Panc1 (cell line): Measurements from ENCODE around the gene IQCC. TPM values are rescaled to one million over a fixed set of nuclear protein-coding genes. Genes with fewer than 3 reads are reported as not detected.

Source experiments
- ATAC-seq: fragments of 200-7000 bp; cut with Tn5 transposase; 2 replicates; pipeline ENCODE4 v1.9.1; 2020; ENCODE audit warnings: mild to moderate bottlenecking, moderate library complexity
- BruUV-seq: library from RNA; stranded (reverse); fragments of 400-500 nt; replicated peaks from 2 replicates; lab custom pipeline; 2021; lab: Mats Ljungman, UMichigan
- CTCF ChIA-PET: fragments of 300-600 bp; sonication (Branson Sonifier 250); formaldehyde crosslinking; loops from one replicate; lab custom pipeline; 2022; ENCODE audit warnings: antibody characterized with exemption; lab: Charles Lee
- POLR2A ChIA-PET: fragments of 300-600 bp; sonication (Branson Sonifier 250); formaldehyde crosslinking; loops from one replicate; lab custom pipeline; 2022; ENCODE audit warnings: antibody characterized with exemption; lab: Charles Lee
- DNase-seq: peaks from one replicate; pipeline ENCODE4 v3.0.0-alpha.2; 2010; ENCODE audit warnings: low read depth, low spot score
- H3K27ac ChIP-seq: 2 replicates; pipeline ENCODE4 v1.5.1; 2011; ENCODE audit warnings: mild to moderate bottlenecking, low read length, inconsistent platforms
- H3K27me3 ChIP-seq: fragments of 200-500 bp; sonication (Bioruptor generic); 2 replicates; pipeline ENCODE4 v1.6.0; 2014; ENCODE audit warnings: low read length, inconsistent platforms; ENCODE audit not compliant: control insufficient read depth, insufficient read depth
- H3K36me3 ChIP-seq: fragments of 200-500 bp; sonication (Bioruptor generic); 2 replicates; pipeline ENCODE4 v1.5.1; 2014; ENCODE audit warnings: inconsistent platforms, mild to moderate bottlenecking, low read length, moderate library complexity; ENCODE audit not compliant: control insufficient read depth, insufficient read depth
- H3K4me1 ChIP-seq: 2 replicates; pipeline ENCODE4 v1.5.1; 2011; ENCODE audit warnings: inconsistent platforms, mild to moderate bottlenecking, low read length, moderate library complexity; ENCODE audit not compliant: control insufficient read depth, insufficient read depth
- H3K4me3 ChIP-seq, 2 experiments: 2 replicates each; pipeline ENCODE4 v1.5.1; 2011 to 2012; ENCODE audit warnings: low read depth in 2 of 2, low read length in 2 of 2, mild to moderate bottlenecking in 2 of 2, inconsistent platforms in 1 of 2, moderate library complexity in 1 of 2
- H3K9me3 ChIP-seq: fragments of 200-500 bp; sonication (Bioruptor generic); 2 replicates; pipeline ENCODE4 v1.5.1; 2014; ENCODE audit warnings: low read depth, mild to moderate bottlenecking, inconsistent platforms, low read length, moderate library complexity; ENCODE audit not compliant: control insufficient read depth, insufficient read depth
- POLR2AphosphoS5 ChIP-seq: IDR thresholded peaks from 2 replicates; pipeline ENCODE4 v1.6.1; 2012; ENCODE audit warnings: mild to moderate bottlenecking, low read depth, low read length, moderate library complexity
- SIN3A ChIP-seq: IDR thresholded peaks from 2 replicates; pipeline ENCODE4 v1.6.1; 2012; ENCODE audit warnings: low read depth, mild to moderate bottlenecking, low read length, moderate library complexity, borderline replicate concordance; ENCODE audit not compliant: insufficient read depth
- TCF7L2 ChIP-seq: IDR thresholded peaks from 2 replicates; pipeline ENCODE4 v1.6.1; 2011; ENCODE audit warnings: mild to moderate bottlenecking, low read depth, low read length, inconsistent platforms
- in situ Hi-C: cut with HindIII; loops from 2 replicates; pipeline ENCODE4 v1.10.0; 2016; ENCODE audit warnings: low sequenced_read_pairs, low pct_unique_long_range_greater_than_20kb
- intact Hi-C: fragments of 100-400 bp; cut with micrococcal nuclease; formaldehyde crosslinking; loops from one replicate; pipeline ENCODE4 v1.10.0; 2022; ENCODE audit not compliant: unreplicated experiment
- total RNA-seq: library from RNA; stranded (reverse); gene quantifications from one replicate; pipeline ENCODE4 v1.2.1, GENCODE V29; 2021; ENCODE audit not compliant: unreplicated experiment
- TF ChIP-seq, protein P1 (sequence below): fragments of 450-650 bp; IDR thresholded peaks from 2 replicates; pipeline ENCODE4 v1.5.1; 2017; ENCODE audit warnings: mild to moderate bottlenecking
- TF ChIP-seq, protein P2 (sequence below), 2 experiments: IDR thresholded peaks; 2 replicates each; pipeline ENCODE4 v1.6.1; 2011 to 2012; ENCODE audit warnings: low read depth in 2 of 2, control low read depth in 1 of 2, low read length in 1 of 2, mild to moderate bottlenecking in 1 of 2, moderate library complexity in 1 of 2; ENCODE audit not compliant: insufficient read depth in 1 of 2

IQCC gene
- total RNA-seq, 1 experiment from 2014 or later: 4.4 TPM

DNA sequence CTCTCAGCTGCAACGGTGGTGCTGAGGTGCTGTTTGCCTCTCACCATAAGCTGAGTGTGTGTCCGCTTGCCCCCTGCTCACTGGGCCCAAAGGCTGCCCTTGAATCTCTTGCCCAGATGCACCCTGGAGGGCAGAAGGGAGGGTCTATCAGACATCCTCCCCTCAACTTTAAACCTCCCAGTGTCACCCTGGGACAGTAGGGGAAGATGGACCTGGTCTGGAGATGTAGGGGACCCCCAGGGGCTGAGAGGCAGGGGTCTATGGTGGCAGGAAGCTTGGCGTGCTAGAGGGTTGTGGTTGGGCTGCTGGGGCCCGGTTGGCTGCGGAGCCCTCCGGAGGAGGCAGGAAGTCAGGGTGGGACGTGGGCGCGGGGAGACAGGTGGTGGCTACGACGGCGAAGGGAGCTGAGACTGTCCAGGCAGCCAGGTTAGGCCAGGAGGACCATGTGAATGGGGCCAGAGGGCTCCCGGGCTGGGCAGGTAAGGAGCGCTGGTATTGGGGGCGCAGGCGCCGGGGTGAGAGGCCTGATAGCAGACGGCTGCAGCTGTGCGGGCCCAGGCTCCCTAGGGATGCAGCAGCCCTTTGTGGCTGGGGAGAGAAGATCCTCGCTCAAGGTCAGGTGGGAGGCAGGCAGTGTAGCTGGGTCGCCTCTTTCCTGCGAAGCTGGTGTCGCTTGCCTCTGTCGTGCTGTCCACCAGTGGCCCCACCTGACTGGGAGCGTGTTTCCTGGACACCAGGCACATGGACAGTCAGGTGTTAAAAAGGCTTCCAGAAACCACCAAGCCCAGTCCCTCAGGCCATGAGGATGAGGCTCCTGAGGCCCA lies 45.6 kb downstream of the IQCC start, which contains the start of gene LCK:
LCK (plus strand) TSS at position 373 of the 824 bp plus-strand sequence. CDS start 23,065 bp downstream, outside the sequence.
- ATAC-seq (no peak), DNase-seq (no peak)
- ChIA-PET CTCF (interaction anchor here (0.6 kb wide), 1 partner anchor 129 kb away, joined by 9 read pairs; no protein-coding TSS in a partner anchor), POLR2A (no interaction called here)
- Histone ChIP-seq H3K4me1 (peaks cover 5% of the 10 kb centered on the region), H3K36me3 (no peaks in the 10 kb centered on the region), H3K4me3 (no peak within 1 kb of the TSS), H3K27ac (no peak within 1 kb of the TSS), H3K27me3 (no peaks in the 10 kb centered on the region), H3K9me3 (no peaks in the 10 kb centered on the region)
- TF ChIP-seq, protein P1, sequence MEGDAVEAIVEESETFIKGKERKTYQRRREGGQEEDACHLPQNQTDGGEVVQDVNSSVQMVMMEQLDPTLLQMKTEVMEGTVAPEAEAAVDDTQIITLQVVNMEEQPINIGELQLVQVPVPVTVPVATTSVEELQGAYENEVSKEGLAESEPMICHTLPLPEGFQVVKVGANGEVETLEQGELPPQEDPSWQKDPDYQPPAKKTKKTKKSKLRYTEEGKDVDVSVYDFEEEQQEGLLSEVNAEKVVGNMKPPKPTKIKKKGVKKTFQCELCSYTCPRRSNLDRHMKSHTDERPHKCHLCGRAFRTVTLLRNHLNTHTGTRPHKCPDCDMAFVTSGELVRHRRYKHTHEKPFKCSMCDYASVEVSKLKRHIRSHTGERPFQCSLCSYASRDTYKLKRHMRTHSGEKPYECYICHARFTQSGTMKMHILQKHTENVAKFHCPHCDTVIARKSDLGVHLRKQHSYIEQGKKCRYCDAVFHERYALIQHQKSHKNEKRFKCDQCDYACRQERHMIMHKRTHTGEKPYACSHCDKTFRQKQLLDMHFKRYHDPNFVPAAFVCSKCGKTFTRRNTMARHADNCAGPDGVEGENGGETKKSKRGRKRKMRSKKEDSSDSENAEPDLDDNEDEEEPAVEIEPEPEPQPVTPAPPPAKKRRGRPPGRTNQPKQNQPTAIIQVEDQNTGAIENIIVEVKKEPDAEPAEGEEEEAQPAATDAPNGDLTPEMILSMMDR: no peak
- TF ChIP-seq, protein P2, sequence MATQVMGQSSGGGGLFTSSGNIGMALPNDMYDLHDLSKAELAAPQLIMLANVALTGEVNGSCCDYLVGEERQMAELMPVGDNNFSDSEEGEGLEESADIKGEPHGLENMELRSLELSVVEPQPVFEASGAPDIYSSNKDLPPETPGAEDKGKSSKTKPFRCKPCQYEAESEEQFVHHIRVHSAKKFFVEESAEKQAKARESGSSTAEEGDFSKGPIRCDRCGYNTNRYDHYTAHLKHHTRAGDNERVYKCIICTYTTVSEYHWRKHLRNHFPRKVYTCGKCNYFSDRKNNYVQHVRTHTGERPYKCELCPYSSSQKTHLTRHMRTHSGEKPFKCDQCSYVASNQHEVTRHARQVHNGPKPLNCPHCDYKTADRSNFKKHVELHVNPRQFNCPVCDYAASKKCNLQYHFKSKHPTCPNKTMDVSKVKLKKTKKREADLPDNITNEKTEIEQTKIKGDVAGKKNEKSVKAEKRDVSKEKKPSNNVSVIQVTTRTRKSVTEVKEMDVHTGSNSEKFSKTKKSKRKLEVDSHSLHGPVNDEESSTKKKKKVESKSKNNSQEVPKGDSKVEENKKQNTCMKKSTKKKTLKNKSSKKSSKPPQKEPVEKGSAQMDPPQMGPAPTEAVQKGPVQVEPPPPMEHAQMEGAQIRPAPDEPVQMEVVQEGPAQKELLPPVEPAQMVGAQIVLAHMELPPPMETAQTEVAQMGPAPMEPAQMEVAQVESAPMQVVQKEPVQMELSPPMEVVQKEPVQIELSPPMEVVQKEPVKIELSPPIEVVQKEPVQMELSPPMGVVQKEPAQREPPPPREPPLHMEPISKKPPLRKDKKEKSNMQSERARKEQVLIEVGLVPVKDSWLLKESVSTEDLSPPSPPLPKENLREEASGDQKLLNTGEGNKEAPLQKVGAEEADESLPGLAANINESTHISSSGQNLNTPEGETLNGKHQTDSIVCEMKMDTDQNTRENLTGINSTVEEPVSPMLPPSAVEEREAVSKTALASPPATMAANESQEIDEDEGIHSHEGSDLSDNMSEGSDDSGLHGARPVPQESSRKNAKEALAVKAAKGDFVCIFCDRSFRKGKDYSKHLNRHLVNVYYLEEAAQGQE (IDR thresholded peaks at IDR 0.05; ENCODE audit: insufficient read depth in 1 of 2, low read depth in 2 of 2, low read length in 1 of 2): no peak
- no peak for TF ChIP-seq SIN3A
- TF ChIP-seq TCF7L2: no peak
- TF ChIP-seq POLR2AphosphoS5: no peak
- intact Hi-C loops: no loop called here
- no TSS peak for BruUV-seq
- in situ Hi-C loops: no loop called here

DNA sequence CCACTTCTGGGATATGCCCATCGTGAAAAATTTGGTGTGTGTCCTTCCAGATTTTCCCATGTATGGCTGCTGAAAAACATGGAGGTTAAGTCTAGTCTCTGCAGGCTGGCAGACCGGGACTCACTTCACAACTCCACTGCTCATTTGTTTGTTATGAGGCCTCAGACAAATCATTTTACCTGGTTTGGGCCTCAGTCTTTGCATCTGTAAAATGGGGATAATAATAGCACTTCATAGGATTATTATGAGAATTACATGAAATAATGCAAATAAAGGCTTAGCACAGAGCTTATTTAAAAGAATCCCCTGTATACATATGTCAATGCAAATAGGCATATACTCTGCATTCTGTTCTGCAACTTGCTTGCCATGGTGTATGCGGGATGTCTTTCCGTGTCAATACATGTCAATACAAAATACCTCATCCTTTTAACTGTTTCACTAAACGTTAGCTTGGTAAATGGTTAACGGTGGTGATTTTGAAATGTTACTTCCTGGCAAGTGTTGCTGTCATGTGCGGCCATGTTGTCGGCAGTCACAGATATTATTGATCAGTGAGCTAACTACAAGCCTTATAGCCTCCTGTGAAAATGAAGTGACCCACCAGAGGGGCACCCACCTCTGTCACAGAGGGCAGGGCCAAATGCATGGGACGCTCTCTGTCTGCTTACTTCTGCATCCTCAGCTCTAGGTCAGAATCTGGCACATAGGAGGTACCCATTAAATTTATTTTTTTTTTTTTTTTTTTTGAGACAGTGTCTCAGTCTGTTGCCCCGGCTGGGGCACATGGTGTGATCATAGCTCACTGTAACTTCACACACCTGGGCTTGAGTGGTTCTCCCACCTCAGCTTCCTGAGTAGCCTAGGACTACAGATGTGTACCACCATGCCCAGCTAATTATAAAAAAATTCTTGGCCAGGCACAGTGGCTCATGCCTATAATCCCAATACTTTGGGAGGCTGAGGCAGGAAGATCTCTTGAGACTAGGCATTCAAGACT lies 49.9 kb downstream of the IQCC start:
- H3K4me1 ChIP-seq: no peaks in the 10 kb centered on the region
- no peaks in the 10 kb centered on the region for H3K9me3 ChIP-seq
- no peak for DNase-seq
- in situ Hi-C loops (no loop called here), intact Hi-C loops (no loop called here)
- no peaks in the 10 kb centered on the region for H3K27me3 ChIP-seq
- ATAC-seq: no peak
- no peak overlapping the region for H3K27ac ChIP-seq
- CTCF ChIA-PET: no interaction called here
- POLR2A ChIA-PET: interaction anchor here (0.6 kb wide), 2 partner anchors 12 to 101 kb away, joined by 4 to 5 read pairs; no protein-coding TSS in a partner anchor
- H3K36me3 ChIP-seq: no peaks in the 10 kb centered on the region
- no TSS peak for BruUV-seq
- TF ChIP-seq POLR2AphosphoS5 (no peak), SIN3A (no peak), TCF7L2 (no peak)
- TF ChIP-seq, protein P1: no peak
- TF ChIP-seq, protein P2 (IDR thresholded peaks at IDR 0.05; ENCODE audit: insufficient read depth in 1 of 2, low read depth in 2 of 2, low read length in 1 of 2): no peak
- H3K4me3 ChIP-seq: no peak overlapping the region
